Myometrial cell (primary cell): Measurements from ENCODE around the gene SMAD4. TPM values are rescaled to one million over a fixed set of nuclear protein-coding genes. Genes with fewer than 3 reads are reported as not detected.

Source experiments
- total RNA-seq: library from RNA; depleted of rRNA; stranded (reverse); fragments of >200 nt; gene quantifications from 2 replicates; pipeline ENCODE4 v1.2.3, GENCODE V29; 2015

Gene SMAD4
- 116 and 129 TPM in 2 replicates for total RNA-seq

GRCh38 chr18:51029694-51030536 is at the start of gene SMAD4:
TSS of gene SMAD4 (plus strand) at chr18:51030213. CDS start at chr18:51047047, 16,834 bp downstream.

Other genes with a start within 250 kb of the SMAD4 start
- not detected in 2 replicates for gene MRO, start 210.2 kb upstream of the SMAD4 start, total RNA-seq
- 37.8 and 49.8 TPM in 2 replicates for gene ME2, start 151.1 kb upstream of the SMAD4 start, total RNA-seq
- gene ELAC1, start 62.2 kb upstream of the SMAD4 start, total RNA-seq = 6.4 and 7.5 TPM in 2 replicates
- 20.5 and 31.4 TPM in 2 replicates for gene MEX3C, start 167.5 kb downstream of the SMAD4 start, total RNA-seq